ENCODE data around the gene PAX8.

- no peak for TF ChIP-seq REST (IDR thresholded peaks at IDR 0.05; ENCODE audit: unreplicated experiment)
- TF ChIP-seq, protein P1, sequence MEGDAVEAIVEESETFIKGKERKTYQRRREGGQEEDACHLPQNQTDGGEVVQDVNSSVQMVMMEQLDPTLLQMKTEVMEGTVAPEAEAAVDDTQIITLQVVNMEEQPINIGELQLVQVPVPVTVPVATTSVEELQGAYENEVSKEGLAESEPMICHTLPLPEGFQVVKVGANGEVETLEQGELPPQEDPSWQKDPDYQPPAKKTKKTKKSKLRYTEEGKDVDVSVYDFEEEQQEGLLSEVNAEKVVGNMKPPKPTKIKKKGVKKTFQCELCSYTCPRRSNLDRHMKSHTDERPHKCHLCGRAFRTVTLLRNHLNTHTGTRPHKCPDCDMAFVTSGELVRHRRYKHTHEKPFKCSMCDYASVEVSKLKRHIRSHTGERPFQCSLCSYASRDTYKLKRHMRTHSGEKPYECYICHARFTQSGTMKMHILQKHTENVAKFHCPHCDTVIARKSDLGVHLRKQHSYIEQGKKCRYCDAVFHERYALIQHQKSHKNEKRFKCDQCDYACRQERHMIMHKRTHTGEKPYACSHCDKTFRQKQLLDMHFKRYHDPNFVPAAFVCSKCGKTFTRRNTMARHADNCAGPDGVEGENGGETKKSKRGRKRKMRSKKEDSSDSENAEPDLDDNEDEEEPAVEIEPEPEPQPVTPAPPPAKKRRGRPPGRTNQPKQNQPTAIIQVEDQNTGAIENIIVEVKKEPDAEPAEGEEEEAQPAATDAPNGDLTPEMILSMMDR (conservative IDR thresholded peaks at IDR 0.05; ENCODE audit: low read depth in 2 of 2) = peak in 1 of 2 experiments; percentile 16; a peak in 1 of 4 replicates
- no peak for TF ChIP-seq CREB1 (CRISPR knock-in tag; IDR thresholded peaks at IDR 0.05; ENCODE audit: low read depth)
- no peak for TF ChIP-seq JUNB (IDR thresholded peaks at IDR 0.05; ENCODE audit: unreplicated experiment)
- no peak for TF ChIP-seq EZH2phosphoT487 (IDR thresholded peaks at IDR 0.05; ENCODE audit: unreplicated experiment)
- no peak for TF ChIP-seq EZH2 (IDR thresholded peaks at IDR 0.05; ENCODE audit: low read depth, unreplicated experiment)
- TF ChIP-seq POLR2AphosphoS5 (IDR thresholded peaks at IDR 0.05; ENCODE audit: low read depth) = no peak
- TF ChIP-seq STAT1 (IDR thresholded peaks at IDR 0.05; ENCODE audit: unreplicated experiment) = no peak
- no peak for TF ChIP-seq ZNF331 (CRISPR knock-in tag; IDR thresholded peaks at IDR 0.05; ENCODE audit: low read depth)
- no peak for TF ChIP-seq ZNF114 (CRISPR knock-in tag; IDR thresholded peaks at IDR 0.05)
- TF ChIP-seq, protein P2, sequence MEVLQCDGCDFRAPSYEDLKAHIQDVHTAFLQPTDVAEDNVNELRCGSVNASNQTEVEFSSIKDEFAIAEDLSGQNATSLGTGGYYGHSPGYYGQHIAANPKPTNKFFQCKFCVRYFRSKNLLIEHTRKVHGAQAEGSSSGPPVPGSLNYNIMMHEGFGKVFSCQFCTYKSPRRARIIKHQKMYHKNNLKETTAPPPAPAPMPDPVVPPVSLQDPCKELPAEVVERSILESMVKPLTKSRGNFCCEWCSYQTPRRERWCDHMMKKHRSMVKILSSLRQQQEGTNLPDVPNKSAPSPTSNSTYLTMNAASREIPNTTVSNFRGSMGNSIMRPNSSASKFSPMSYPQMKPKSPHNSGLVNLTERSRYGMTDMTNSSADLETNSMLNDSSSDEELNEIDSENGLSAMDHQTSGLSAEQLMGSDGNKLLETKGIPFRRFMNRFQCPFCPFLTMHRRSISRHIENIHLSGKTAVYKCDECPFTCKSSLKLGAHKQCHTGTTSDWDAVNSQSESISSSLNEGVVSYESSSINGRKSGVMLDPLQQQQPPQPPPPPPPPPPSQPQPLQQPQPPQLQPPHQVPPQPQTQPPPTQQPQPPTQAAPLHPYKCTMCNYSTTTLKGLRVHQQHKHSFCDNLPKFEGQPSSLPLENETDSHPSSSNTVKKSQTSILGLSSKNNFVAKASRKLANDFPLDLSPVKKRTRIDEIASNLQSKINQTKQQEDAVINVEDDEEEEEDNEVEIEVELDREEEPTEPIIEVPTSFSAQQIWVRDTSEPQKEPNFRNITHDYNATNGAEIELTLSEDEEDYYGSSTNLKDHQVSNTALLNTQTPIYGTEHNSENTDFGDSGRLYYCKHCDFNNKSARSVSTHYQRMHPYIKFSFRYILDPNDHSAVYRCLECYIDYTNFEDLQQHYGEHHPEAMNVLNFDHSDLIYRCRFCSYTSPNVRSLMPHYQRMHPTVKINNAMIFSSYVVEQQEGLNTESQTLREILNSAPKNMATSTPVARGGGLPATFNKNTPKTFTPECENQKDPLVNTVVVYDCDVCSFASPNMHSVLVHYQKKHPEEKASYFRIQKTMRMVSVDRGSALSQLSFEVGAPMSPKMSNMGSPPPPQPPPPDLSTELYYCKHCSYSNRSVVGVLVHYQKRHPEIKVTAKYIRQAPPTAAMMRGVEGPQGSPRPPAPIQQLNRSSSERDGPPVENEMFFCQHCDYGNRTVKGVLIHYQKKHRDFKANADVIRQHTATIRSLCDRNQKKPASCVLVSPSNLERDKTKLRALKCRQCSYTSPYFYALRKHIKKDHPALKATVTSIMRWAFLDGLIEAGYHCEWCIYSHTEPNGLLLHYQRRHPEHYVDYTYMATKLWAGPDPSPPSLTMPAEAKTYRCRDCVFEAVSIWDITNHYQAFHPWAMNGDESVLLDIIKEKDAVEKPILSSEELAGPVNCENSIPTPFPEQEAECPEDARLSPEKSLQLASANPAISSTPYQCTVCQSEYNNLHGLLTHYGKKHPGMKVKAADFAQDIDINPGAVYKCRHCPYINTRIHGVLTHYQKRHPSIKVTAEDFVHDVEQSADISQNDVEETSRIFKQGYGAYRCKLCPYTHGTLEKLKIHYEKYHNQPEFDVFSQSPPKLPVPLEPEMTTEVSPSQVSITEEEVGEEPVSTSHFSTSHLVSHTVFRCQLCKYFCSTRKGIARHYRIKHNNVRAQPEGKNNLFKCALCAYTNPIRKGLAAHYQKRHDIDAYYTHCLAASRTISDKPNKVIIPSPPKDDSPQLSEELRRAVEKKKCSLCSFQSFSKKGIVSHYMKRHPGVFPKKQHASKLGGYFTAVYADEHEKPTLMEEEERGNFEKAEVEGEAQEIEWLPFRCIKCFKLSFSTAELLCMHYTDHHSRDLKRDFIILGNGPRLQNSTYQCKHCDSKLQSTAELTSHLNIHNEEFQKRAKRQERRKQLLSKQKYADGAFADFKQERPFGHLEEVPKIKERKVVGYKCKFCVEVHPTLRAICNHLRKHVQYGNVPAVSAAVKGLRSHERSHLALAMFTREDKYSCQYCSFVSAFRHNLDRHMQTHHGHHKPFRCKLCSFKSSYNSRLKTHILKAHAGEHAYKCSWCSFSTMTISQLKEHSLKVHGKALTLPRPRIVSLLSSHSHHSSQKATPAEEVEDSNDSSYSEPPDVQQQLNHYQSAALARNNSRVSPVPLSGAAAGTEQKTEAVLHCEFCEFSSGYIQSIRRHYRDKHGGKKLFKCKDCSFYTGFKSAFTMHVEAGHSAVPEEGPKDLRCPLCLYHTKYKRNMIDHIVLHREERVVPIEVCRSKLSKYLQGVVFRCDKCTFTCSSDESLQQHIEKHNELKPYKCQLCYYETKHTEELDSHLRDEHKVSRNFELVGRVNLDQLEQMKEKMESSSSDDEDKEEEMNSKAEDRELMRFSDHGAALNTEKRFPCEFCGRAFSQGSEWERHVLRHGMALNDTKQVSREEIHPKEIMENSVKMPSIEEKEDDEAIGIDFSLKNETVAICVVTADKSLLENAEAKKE (CRISPR knock-in tag; IDR thresholded peaks at IDR 0.05) = no peak
Measured at GRCh38 chr2:113174376-113174750, 104.4 kb downstream of the PAX8 start.

All from GM23338 (cell line).